ENCODE results near the gene PKD2. TPM values are rescaled to one million over a fixed set of nuclear protein-coding genes. Genes with fewer than 3 reads are reported as not detected.
"Not testable (repeated sequence)": the region's sequence is repeated elsewhere in the genome, so short reads cannot be mapped to it uniquely, and the experiment has no call there.

PKD2 gene
- total RNA-seq, 1 donor from 2014 or later = 49.7 TPM

DNA sequence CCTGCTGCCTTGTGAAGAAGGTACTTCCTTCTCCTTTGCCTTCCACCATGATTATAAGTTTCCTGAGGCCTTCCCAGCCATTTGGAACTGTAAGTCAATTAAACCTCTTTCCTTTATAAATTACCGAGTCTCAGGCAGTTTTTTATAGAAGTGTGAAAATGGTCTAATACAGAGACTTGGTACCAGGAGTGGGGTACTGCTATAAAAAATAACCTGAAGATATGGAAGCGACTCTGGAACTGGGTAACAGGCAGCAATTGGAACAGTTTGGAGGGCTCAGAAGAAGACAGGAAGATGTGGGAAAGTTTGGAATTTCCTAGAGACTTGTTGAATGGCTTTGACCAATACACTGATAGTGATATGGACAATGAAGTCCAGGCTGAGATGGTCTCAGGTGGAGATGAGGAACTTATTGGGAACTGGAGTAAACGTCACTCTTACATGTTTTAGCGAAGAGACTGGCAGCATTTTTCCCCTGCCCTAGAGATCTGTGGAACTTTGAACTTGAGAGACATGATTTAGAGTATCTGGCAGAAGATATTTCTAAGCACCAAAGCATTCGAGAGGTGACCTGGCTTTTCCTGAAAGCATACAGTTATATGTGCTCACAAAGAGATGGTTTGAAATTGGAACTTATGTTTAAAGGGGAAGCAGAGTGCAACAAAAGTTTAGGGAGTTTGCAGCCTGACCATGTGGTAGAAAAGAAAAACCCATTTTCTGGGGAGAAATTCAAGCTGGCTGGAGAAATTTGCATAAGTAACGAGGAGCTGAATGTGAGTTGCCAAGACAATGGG is 18.6 kb downstream of the PKD2 start:
- DNase-seq (ENCODE audit: low read depth, low spot score) = not testable (repeated sequence)

- no peak for DNase-seq (ENCODE audit: low read depth, low spot score)
These were observed 20.5 kb downstream of the PKD2 start for GRCh38 chr4:88027611-88028608.

DNA sequence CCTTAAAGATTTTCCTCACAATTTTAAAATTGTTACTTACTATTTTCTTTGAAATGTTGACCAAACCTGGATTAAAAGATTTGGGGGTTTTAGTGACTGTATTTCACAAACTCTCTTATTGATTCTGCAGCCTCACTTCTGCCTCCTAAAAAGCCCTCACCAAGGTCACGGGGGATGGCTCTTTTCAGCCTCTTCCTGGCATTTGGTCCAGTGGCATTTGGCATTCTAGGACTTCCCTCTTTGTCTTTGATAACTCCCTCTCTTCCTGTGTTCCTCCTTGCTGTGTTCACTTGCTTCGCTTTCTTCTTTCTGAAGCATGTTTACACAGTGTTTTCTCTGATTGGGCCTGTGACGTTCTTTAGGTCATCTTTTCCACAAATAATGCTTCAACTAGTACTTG is 21.5 kb downstream of the PKD2 start:
- DNase-seq (ENCODE audit: low read depth, low spot score) = no peak

GRCh38 chr4:88029556-88029955 is 22.1 kb downstream of the PKD2 start:
- DNase-seq (ENCODE audit: low read depth, low spot score) = no peak

GRCh38 chr4:88030565-88031310 is 23.3 kb downstream of the PKD2 start:
- DNase-seq (ENCODE audit: low read depth, low spot score) = no peak

- peak; percentile 26 for DNase-seq (ENCODE audit: low read depth, low spot score)
These were observed 25.9 kb downstream of the PKD2 start for GRCh38 chr4:88033309-88033708.

DNA sequence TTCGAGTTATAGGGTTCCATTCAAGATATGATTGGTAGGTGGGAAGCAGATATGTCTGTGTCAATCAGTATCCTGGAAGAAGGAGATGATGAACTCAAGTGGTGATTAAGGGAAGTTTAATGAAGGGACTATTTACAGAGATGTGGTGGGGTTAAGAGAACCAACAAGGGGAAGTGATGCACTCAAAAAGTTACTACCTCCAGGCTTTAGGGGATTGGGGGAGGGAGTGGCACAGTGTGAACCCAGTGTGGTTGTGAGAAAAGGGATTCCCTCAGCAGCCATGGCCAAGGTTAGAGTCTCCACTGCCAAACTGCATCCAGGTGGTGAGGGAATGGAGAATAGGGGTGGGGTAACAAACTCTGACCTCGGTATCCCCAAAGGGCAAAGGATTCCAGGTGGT is 27.9 kb downstream of the PKD2 start:
- DNase-seq (ENCODE audit: low read depth, low spot score) = no peak

DNA sequence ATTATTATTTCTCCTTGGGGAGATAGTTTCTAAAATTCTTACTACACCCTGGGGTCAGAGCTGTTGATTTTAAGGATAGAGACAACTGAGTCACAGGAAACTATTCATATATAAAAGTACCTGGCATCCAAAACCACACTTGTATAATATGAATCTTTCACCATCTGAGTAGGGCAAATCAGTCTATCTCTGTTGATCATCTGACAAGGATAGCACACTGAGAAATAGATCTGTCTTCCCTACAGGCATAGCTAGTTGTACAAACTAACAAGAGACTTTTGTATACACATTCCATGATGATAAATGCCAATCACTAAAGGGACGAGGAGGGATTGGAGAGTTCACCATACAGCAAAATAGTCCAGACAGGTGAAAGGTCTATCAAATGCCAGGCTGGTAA is 30.0 kb downstream of the PKD2 start:
- no peak for DNase-seq (ENCODE audit: low read depth, low spot score)

DNA sequence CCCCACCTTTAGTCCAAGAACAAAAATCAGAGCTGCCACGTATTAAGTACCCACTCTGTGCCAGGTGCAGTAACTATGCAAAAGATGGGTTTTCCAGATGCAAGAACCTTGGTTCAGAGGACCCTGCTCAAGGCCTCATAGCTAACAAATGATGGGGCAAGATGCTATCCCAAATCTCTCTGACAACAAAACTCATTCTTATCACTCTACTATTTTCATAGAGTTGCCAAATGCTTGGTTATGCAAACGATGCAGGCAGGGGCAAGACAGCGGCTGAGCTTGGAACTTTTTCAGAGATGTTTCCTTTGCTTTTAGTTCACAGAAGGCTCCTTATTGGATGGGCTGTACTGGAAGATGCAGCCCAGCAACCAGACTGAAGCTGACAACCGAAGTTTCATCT is 30.5 kb downstream of the PKD2 start:
- no peak for DNase-seq (ENCODE audit: low read depth, low spot score)

DNA sequence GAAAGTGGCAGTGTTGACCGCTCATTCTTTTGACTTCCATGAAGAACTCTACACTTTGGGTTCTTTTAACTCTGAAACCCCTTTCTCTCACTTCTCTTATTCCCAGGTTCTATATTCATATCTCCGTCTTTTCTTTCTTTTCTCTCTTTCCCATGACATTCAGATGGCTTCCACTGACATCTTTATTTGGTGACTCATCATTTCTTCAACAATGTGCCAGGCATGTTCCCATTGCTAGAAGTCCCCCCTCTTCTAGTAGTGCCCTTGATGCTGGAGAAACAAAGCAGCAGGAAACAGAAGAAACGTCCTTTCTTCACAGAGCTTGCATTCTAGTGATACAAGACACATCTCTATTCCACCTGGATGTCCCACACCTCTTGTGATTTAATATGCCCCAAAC is 33.3 kb downstream of the PKD2 start:
- no peak for DNase-seq (ENCODE audit: low read depth, low spot score)

DNA sequence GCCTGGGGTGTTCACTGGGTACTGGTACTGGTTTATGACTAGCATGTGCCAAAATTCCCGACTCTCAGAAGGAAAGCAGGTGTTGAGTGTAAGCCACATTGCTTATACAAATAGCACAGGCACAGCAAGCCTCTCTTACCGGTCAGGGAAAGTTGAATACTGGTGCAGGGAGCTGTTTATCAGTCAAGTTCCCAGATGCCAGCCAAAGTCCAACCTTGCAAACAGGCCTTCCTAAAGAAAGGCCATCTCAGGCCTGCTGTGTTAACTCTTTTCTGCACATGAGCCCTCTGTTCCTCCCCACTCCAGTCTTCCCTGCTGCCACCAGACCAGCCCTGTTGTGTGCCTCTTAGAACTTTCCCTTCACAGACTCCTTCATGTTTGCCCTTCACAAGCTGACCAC is 34.2 kb downstream of the PKD2 start:
- no peak for DNase-seq (ENCODE audit: low read depth, low spot score)

DNA sequence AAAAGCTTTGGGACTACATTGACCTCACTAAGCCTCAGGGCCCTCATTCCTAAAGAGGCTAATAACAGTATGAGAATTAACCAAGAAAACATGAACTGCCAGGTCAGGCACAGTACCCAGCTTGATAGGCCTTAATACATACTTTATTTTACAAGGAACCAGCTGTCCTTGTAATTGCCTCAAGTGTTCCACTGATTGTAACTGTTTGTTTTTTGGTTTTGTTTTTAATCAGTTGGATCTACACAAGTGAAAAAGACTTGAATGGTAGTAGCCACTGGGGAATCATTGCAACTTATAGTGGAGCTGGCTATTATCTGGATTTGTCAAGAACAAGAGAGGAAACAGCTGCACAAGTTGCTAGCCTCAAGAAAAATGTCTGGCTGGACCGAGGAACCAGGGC is 35.6 kb downstream of the PKD2 start:
- DNase-seq (ENCODE audit: low read depth, low spot score) = peak; percentile 20

GRCh38 chr4:88043586-88044340 is 36.3 kb downstream of the PKD2 start:
- no peak for DNase-seq (ENCODE audit: low read depth, low spot score)

DNA sequence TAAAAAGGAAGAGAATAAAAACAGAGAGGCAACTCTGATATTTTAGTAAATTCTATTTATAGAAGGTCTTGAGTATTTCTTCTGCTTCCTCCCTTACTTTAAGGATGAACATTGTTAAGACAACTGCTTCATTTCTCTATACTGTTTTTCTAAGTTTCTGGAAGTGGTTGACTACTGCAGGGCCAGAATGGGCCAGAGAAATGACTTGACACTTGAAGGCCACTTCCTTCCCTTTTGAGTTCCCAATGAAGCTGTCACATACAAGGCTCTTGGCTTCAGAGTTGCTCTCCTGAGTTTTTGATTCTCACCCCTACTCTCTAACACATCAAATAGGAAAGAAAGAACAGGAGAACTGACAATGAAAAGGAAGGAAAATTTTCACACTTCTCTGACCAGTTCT is 37.6 kb downstream of the PKD2 start:
- DNase-seq (ENCODE audit: low read depth, low spot score) = no peak

DNA sequence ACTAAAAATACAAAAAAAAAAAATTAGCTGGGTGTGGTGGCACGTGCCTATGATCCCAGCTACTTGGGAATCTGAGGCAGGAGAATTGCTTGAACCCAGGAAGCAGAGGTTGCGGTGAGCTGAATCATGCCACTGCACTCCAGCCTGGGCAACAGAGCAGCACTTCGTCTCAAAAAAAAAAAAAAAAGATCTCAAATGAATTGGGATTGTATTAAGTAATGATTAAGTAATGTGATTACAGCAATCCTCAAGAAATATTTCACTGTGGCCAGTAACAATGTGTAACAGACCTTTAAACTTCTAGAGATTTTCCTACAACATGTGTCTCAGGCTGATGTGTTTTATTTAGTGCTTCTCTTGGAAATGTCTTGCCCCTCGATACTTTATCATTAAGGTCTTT is 46.8 kb downstream of the PKD2 start:
- no peak for DNase-seq (ENCODE audit: low read depth, low spot score)

DNA sequence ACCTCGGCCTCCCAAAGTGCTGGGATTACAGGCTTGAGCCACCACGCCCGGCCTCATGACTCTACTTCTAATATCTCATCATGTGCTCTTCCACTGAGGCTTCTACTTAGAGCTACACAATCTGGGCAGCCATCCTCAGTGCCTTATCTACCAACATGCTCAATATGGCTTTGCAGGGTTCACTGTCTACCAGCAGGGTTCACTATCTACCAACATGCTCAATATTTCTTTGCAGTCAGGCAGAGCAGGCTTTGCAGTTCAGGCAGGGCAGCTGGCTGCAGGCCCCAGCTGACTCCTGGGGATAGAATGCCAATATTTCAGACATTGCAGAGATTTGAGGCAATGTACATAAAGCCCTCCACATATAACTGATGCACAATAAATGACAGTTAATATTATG is 47.5 kb downstream of the PKD2 start:
- peak; percentile 47 for DNase-seq (ENCODE audit: low read depth, low spot score)

GRCh38 chr4:88058295-88058694 is 50.9 kb downstream of the PKD2 start:
- DNase-seq (ENCODE audit: low read depth, low spot score) = no peak

- no peak for DNase-seq (ENCODE audit: low read depth, low spot score)
These were observed 52.3 kb downstream of the PKD2 start for GRCh38 chr4:88059766-88060165.

DNA sequence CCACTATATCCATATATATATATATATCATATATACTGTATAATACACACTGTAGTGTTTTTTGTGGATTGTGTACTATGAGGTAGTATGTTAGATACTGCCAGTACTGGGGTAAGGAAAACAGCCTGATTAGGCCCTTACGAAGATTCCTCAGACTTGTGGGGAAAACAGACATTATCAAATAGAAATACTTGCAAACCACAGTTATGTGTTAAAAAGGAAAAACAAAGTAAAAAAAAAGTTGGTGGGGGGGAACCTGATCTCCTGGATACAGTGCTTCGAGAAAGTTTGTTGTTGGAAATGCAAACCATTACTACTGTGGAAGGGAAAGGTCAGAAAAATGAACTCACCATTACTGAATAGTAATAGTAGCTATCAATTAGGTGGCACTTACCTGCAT is 53.0 kb downstream of the PKD2 start:
- no peak for DNase-seq (ENCODE audit: low read depth, low spot score)

DNA sequence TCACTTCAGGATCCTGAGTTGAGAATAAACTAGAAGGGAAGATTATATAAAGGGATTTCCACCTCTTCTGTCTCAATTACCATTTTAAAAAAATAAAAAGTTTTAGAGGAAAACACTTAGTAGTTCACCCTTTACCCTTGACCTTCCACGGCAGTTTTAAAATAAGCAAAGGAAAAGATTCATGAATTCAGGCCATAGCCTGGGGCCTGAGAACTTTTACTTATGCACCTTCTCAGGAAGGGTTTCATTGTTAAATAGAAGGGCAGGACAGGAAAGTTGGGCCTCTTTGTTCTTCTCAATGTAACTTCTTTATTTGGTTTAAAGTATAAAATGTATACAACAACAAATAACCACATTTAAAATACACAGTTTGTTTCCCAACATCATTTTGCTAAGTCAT is 54.9 kb downstream of the PKD2 start:
- peak; percentile 19 for DNase-seq (ENCODE audit: low read depth, low spot score)

GRCh38 chr4:88062843-88063242 is 55.4 kb downstream of the PKD2 start:
- no peak for DNase-seq (ENCODE audit: low read depth, low spot score)
